K562 (cell line): Measurements from ENCODE around the gene JPH4. TPM values are rescaled to one million over a fixed set of nuclear protein-coding genes. Genes with fewer than 3 reads are reported as not detected.

Source experiments
- ATAC-seq: fragments of 200-7000 bp; cut with Tn5 transposase; 3 replicates; pipeline ENCODE4 v1.9.1; 2020; ENCODE audit warnings: moderate library complexity
- BruUV-seq: library from RNA; stranded (reverse); fragments of 400-500 nt; replicated peaks from 2 replicates; lab custom pipeline; 2021; lab: Mats Ljungman, UMichigan
- CTCF ChIA-PET: fragments of 300-600 bp; formaldehyde crosslinking; extraction: SDS; loops from one replicate; lab custom pipeline; 2021; ENCODE audit warnings: low intra/inter-chr PET ratio; lab: Yijun Ruan, JAX
- POLR2A ChIA-PET: fragments of 300-600, 350-650 bp; sonication (Branson Sonifier 250); formaldehyde crosslinking; extraction: SDS; loops from one replicate; lab custom pipeline; 2021; ENCODE audit warnings: antibody characterized with exemption, inconsistent platforms; lab: Yijun Ruan, JAX
- DNase-seq, 4 experiments: peaks; one replicate each; pipeline versions ENCODE4 v3.0.0 to v3.0.0-alpha.2; 2011 to 2018; ENCODE audit warnings: low spot score in 3 of 4, mixed read lengths in 3 of 4; ENCODE audit errors: extremely low read depth in 1 of 4
- FAIRE-seq: peaks from 2 replicates; lab custom pipeline; 2011; peaks lifted over from hg19 to GRCh38; lab: Jason Lieb, UNC
- H2AFZ ChIP-seq: 2 replicates; pipeline ENCODE4 v1.6.0; 2011; ENCODE audit warnings: low read depth, low read length, control low read depth, inconsistent platforms
- H3K27ac ChIP-seq: fragments of 200-600 bp; 3 replicates; pipeline ENCODE4 v1.8.0; 2011; ENCODE audit warnings: low read depth, mild to moderate bottlenecking, control low read depth, inconsistent platforms, low read length, moderate library complexity, mixed read lengths; ENCODE audit errors: extremely low read depth
- H3K27me3 ChIP-seq, 2 experiments: fragments of 300-600 bp in 1 of 2; 2 replicates in 1 of 2; 3 replicates in 1 of 2; pipeline versions ENCODE4 v1.6.0 to v1.8.0; 2011; ENCODE audit warnings: inconsistent platforms in 2 of 2, low read length in 2 of 2, mild to moderate bottlenecking in 1 of 2, mixed read lengths in 1 of 2, moderate library complexity in 1 of 2; ENCODE audit not compliant: control insufficient read depth in 2 of 2, insufficient read depth in 2 of 2
- H3K36me3 ChIP-seq: fragments of 300-600 bp; 3 replicates; pipeline ENCODE4 v1.8.0; 2011; ENCODE audit warnings: mild to moderate bottlenecking, low read length, inconsistent platforms; ENCODE audit not compliant: control insufficient read depth, insufficient read depth
- H3K4me1 ChIP-seq, 2 experiments: fragments of 200-600 bp in 1 of 2; replicated peaks in 1 of 2; 2 replicates in 1 of 2; 3 replicates in 1 of 2; pipeline versions ENCODE4 v1.5.1 to v1.8.0; 2011; ENCODE audit warnings: inconsistent platforms in 2 of 2, low read length in 2 of 2, mild to moderate bottlenecking in 1 of 2, mixed read lengths in 1 of 2, moderate library complexity in 1 of 2; ENCODE audit not compliant: control insufficient read depth in 2 of 2, insufficient read depth in 2 of 2
- H3K4me2 ChIP-seq: 2 replicates; pipeline ENCODE4 v1.6.1; 2011; ENCODE audit warnings: low read length, control low read depth, inconsistent platforms, mixed read lengths; ENCODE audit not compliant: insufficient read depth
- H3K4me3 ChIP-seq: fragments of 200-600 bp; sonication (generic), shearing (Covaris generic); 2 replicates; pipeline ENCODE4 v1.5.1; 2016; ENCODE audit warnings: control low read depth, inconsistent platforms
- H3K79me2 ChIP-seq: fragments of 200-600 bp; 3 replicates; pipeline ENCODE4 v1.8.0; 2011; ENCODE audit warnings: low read length, inconsistent platforms; ENCODE audit not compliant: control insufficient read depth, insufficient read depth
- H3K9ac ChIP-seq, 2 experiments: 2 replicates each; pipeline versions ENCODE4 v1.6.0 to v1.6.1; 2011; ENCODE audit warnings: low read depth in 2 of 2, low read length in 2 of 2, control low read depth in 1 of 2, inconsistent platforms in 1 of 2, mild to moderate bottlenecking in 1 of 2, mixed read lengths in 1 of 2; ENCODE audit not compliant: insufficient read depth in 1 of 2
- H3K9me1 ChIP-seq: one replicate; pipeline ENCODE4 v1.6.0; 2011; ENCODE audit warnings: inconsistent platforms, mild to moderate bottlenecking, low read length, moderate library complexity; ENCODE audit not compliant: control insufficient read depth, insufficient read depth
- H3K9me3 ChIP-seq: replicated peaks from 2 replicates; pipeline ENCODE4 v1.5.1; 2011; ENCODE audit warnings: low read depth, low read length, inconsistent platforms; ENCODE audit not compliant: control insufficient read depth, insufficient read depth
- H4K20me1 ChIP-seq: replicated peaks from 2 replicates; pipeline ENCODE4 v1.6.1; 2011; ENCODE audit warnings: low read length, inconsistent platforms, mixed read lengths; ENCODE audit not compliant: control insufficient read depth, insufficient read depth
- ARID2 ChIP-seq: fragments of 450-650 bp; IDR thresholded peaks from 2 replicates; pipeline ENCODE4 v1.6.1; 2017; ENCODE audit warnings: antibody characterized with exemption, mild to moderate bottlenecking
- BRF1 ChIP-seq: IDR thresholded peaks from 3 replicates; pipeline ENCODE4 v1.6.1; 2011; ENCODE audit warnings: borderline replicate concordance, mild to moderate bottlenecking; ENCODE audit not compliant: insufficient read length; ENCODE audit errors: extremely low read depth
- FOXM1 ChIP-seq, 2 experiments: fragments of 450-650 bp in 1 of 2; sonication (generic) in 1 of 2; formaldehyde crosslinking in 1 of 2; IDR thresholded peaks; 2 replicates each; pipeline versions ENCODE4 v1.6.1 to v1.9.0; 2017 to 2022; ENCODE audit warnings: low read depth in 2 of 2, mild to moderate bottlenecking in 2 of 2, missing genetic modification reagents in 1 of 2, moderate library complexity in 1 of 2
- KAT7 ChIP-seq: sonication (generic); formaldehyde crosslinking; IDR thresholded peaks from 2 replicates; pipeline ENCODE4 v1.8.0; 2022; ENCODE audit warnings: missing genetic modification reagents, mild to moderate bottlenecking, borderline replicate concordance
- KDM4B ChIP-seq, 2 experiments: fragments of 450-650 bp in 1 of 2; sonication (generic) in 1 of 2; IDR thresholded peaks; 2 replicates each; pipeline ENCODE4 v1.6.1; 2016 to 2017; ENCODE audit warnings: borderline replicate concordance in 2 of 2, antibody characterized with exemption in 1 of 2, low read depth in 1 of 2, mild to moderate bottlenecking in 1 of 2
- MTA3 ChIP-seq: fragments of 450-650 bp; formaldehyde crosslinking; IDR thresholded peaks from 2 replicates; pipeline ENCODE4 v1.6.1; 2017; ENCODE audit warnings: mild to moderate bottlenecking, borderline replicate concordance
- MYC ChIP-seq, 2 experiments: fragments of 250-450 bp in 1 of 2; sonication (Bioruptor Pico) in 1 of 2; IDR thresholded peaks; 2 replicates each; pipeline versions ENCODE4 v1.5.1 to v1.6.1; 2012 to 2021; ENCODE audit warnings: low read depth in 2 of 2, borderline replicate concordance in 1 of 2, improper control_type of control experiment in 1 of 2, low read length in 1 of 2, mild to moderate bottlenecking in 1 of 2, moderate library complexity in 1 of 2
- PTBP1 ChIP-seq: fragments of 200-400 bp; formaldehyde crosslinking; IDR thresholded peaks from 2 replicates; pipeline ENCODE4 v1.6.1; 2017; ENCODE audit warnings: low read depth, low read length
- PURB ChIP-seq: sonication (generic); formaldehyde crosslinking; IDR thresholded peaks from 2 replicates; pipeline ENCODE4 v1.9.0; 2021; ENCODE audit warnings: low read depth, mild to moderate bottlenecking, missing genetic modification reagents
- RB1 ChIP-seq: fragments of 450-650 bp; IDR thresholded peaks from 2 replicates; pipeline ENCODE4 v1.6.1; 2017; ENCODE audit warnings: low read depth, mild to moderate bottlenecking
- SPI1 ChIP-seq: IDR thresholded peaks from 2 replicates; pipeline ENCODE4 v1.6.1; 2011; ENCODE audit warnings: low read depth, low read length, control low read depth, borderline replicate concordance
- TAF7 ChIP-seq: fragments of 450-650 bp; IDR thresholded peaks from 2 replicates; pipeline ENCODE4 v1.6.1; 2016; ENCODE audit warnings: missing genetic modification characterization, missing compliant biosample characterization
- ZC3H11A ChIP-seq: IDR thresholded peaks from 2 replicates; pipeline ENCODE4 v1.6.1; 2012; ENCODE audit warnings: low read depth, low read length, improper control_type of control experiment
- ZFP1 ChIP-seq: fragments of 450-650 bp; formaldehyde crosslinking; IDR thresholded peaks from 2 replicates; pipeline ENCODE4 v1.4.0; 2020; ENCODE audit warnings: mild to moderate bottlenecking, mixed read lengths
- ZNF197 ChIP-seq: fragments of 200-800 bp; sonication (Bioruptor generic); IDR thresholded peaks from 2 replicates; pipeline ENCODE4 v1.6.1; 2016; ENCODE audit warnings: low read depth, missing genetic modification characterization, missing compliant biosample characterization
- ZNF253 ChIP-seq: fragments of 250-450 bp; sonication (Bioruptor Pico); conservative IDR thresholded peaks from 2 replicates; pipeline ENCODE4 v1.6.1; 2021; ENCODE audit warnings: mild to moderate bottlenecking
- ZNF282 ChIP-seq: sonication (generic); formaldehyde crosslinking; IDR thresholded peaks from 2 replicates; pipeline ENCODE4 v1.8.1; 2023; ENCODE audit warnings: missing genetic modification reagents
- ZNF584 ChIP-seq: fragments of 200-800 bp; sonication (Bioruptor generic); IDR thresholded peaks from 2 replicates; pipeline ENCODE4 v1.6.1; 2016; ENCODE audit warnings: low read depth, mild to moderate bottlenecking, missing genetic modification characterization, missing compliant biosample characterization
- ZNF77 ChIP-seq: fragments of 250-450 bp; sonication (Bioruptor Pico); IDR thresholded peaks from 2 replicates; pipeline ENCODE4 v1.5.0; 2020
- ZZZ3 ChIP-seq: fragments of 450-650 bp; IDR thresholded peaks from 2 replicates; pipeline ENCODE4 v1.6.1; 2016; ENCODE audit warnings: antibody characterized with exemption, mild to moderate bottlenecking, moderate library complexity
- WGBS: fragments of 100-300 bp; shearing (Covaris generic); methylation state at CpG from one replicate; pipeline ENCODE4 v1.1.6; 2016; ENCODE audit warnings: low coverage, mixed read lengths; ENCODE audit not compliant: insufficient coverage; ENCODE audit errors: missing lambda C conversion rate; 5-methylcytosine and 5-hydroxymethylcytosine counted together
- in situ Hi-C: fragments of 300-500 bp; cut with MboI; formaldehyde crosslinking; loops from 4 replicates; pipeline ENCODE4 v1.15.0; 2018; ENCODE audit warnings: inconsistent platforms, mixed read lengths
- intact Hi-C: fragments of 100-400 bp; cut with micrococcal nuclease; formaldehyde crosslinking; loops from 2 replicates; pipeline ENCODE4 v1.14.2; 2022
- polyA plus RNA-seq, 8 experiments: library from polyadenylated mRNA; depleted of rRNA in 4 of 8; stranded (reverse) in 5 of 8; unstranded in 3 of 8; fragments of >200 nt; fragmentation: Nextera tagmentation in 2 of 8; fragmentation: Illumina TruSeq in 1 of 8; extraction: Ambion mirVana in 2 of 8; extraction: Trizol in 1 of 8; gene quantifications; 2 replicates each; pipeline versions ENCODE4 v1.2.1 to v1.2.3, GENCODE V29; 2011 to 2014; ENCODE audit warnings: inconsistent platforms in 1 of 8, missing spikeins in 1 of 8
- total RNA-seq, 7 experiments: library from RNA; depleted of rRNA in 6 of 7; stranded (reverse); fragments of >200 nt in 6 of 7; fragmentation: Illumina TruSeq in 2 of 7; extraction: Trizol in 2 of 7; gene quantifications; 2 replicates each; pipeline versions ENCODE4 v1.2.1 to v1.2.3, GENCODE V29; 2011 to 2021; ENCODE audit warnings: low replicate concordance in 1 of 7

JPH4 gene
- total and polyA plus RNA-seq, 9 of the 15 experiments (the other 6 are each of a cell fraction or from before 2014, with no cell fraction given): 0.04 to 0.13 (median 0.06) TPM; not detected in 5

DNA sequence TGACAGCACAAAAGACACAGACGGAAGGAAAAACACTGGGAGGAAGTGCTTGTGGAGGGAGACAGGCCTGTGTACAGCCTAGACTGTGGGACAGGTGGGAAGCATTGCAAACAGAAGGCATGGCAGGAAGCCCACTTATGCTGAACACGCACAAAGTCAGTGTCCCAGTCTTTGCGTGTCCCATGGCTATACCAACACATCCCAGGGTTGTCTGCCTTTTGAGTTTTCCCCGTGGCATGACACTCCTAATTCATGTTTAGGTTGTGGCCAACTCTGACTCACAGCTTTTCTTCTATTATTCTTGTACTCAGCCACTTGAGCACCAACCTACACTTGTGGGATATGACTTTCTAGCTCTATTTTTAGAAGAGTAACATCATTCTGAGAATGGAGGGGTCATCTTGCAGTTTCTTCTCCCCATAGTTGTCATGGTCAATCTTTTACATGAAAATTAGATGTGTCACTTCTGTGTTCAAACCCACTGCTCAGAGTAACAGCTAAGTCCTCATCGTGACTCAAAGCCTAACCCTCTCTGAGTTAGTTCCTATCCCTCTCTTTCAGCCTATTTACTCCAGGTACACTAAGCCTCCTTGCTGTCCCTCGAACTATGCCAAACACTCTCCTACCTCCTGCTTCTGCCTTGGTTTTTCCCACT, 27.5 kb upstream of the JPH4 start:
- WGBS: under 1% methylated on average over 6 of the region's 6 CpGs

DNA sequence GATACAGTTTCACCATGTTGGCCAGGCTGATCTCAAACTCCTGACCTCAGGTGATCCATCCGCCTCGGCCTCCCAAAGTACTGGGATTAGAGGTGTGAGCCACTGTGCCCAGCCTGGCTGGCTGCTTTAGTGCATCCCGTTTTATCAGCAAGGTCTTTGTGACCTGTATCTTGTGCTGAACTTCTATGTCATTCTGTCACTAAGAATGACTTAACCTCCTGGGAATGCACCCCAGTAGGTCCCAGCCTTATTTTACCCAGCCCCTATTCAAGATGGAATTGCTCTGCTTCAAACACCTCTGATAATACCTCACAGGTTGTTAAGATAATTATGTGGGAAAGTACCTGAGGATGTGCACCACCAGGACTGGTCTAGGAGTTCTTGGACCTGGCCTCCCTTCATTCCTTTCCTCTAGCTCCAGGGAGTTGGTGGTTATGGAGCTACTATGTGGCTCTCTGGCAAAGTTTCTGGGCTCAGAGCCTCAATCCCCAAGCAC, 26.1 kb upstream of the JPH4 start:
- FAIRE-seq: no peak
- 0% methylated on average over 1 of the region's 3 CpGs for WGBS
- no TSS peak for BruUV-seq

More for the DNA sequence above, 27.5 kb upstream of the JPH4 start:
- intact Hi-C loops: no loop called here
- ChIA-PET CTCF (no interaction called here), POLR2A (interaction anchor here (0.8 kb wide), 1 partner anchor 219 kb away, joined by 3 read pairs; no protein-coding TSS in a partner anchor)
- Histone ChIP-seq H3K9me3 (no peaks in the 10 kb centered on the region), H2AFZ (no peak overlapping the region), H3K9me1 (no peaks in the 10 kb centered on the region), H3K4me2 (no peak overlapping the region), H3K27ac (no peak overlapping the region), H3K4me1 (no peaks in the 10 kb centered on the region; a peak in 1 of 5 replicates), H3K4me3 (no peak overlapping the region), H3K36me3 (no peaks in the 10 kb centered on the region), H3K9ac (no peak overlapping the region), H3K27me3 (peaks cover 0 to 10% of the 10 kb centered on the region in 2 experiments; a peak in 1 of 5 replicates), H4K20me1 (no peaks in the 10 kb centered on the region), H3K79me2 (no peaks in the 10 kb centered on the region)
- DNase-seq: no peak
- ATAC-seq: no peak
- FAIRE-seq: no peak
- TF ChIP-seq PURB (CRISPR knock-in tag): no peak
- TF ChIP-seq PTBP1: no peak
- no peak for TF ChIP-seq ZNF77
- TF ChIP-seq ZNF197 (CRISPR knock-in tag): no peak
- TF ChIP-seq RB1: no peak
- no peak for TF ChIP-seq SPI1
- no peak for TF ChIP-seq MYC (IDR thresholded peaks at IDR 0.05; ENCODE audit: low read depth, low read length)
- no peak for TF ChIP-seq MYC (CRISPR knock-in tag; IDR thresholded peaks at IDR 0.05; ENCODE audit: borderline replicate concordance, low read depth)
- TF ChIP-seq BRF1: no peak
- TF ChIP-seq ZZZ3: no peak
- TF ChIP-seq KDM4B (IDR thresholded peaks at IDR 0.05; ENCODE audit: borderline replicate concordance in 2 of 2, low read depth in 1 of 2): no peak
- TF ChIP-seq, all 486 proteins: peak for 0
- no TSS peak for BruUV-seq
- in situ Hi-C loops: no loop called here

More for the DNA sequence above, 26.1 kb upstream of the JPH4 start:
- ChIA-PET CTCF (no interaction called here), POLR2A (no interaction called here)
- H3K4me1 ChIP-seq: no peaks in the 10 kb centered on the region; a peak in 1 of 5 replicates
- H3K27ac ChIP-seq: no peak overlapping the region
- no peak overlapping the region for H3K4me3 ChIP-seq
- no peaks in the 10 kb centered on the region for H3K79me2 ChIP-seq
- intact Hi-C loops (no loop called here), in situ Hi-C loops (no loop called here)
- H3K9me3 ChIP-seq: no peaks in the 10 kb centered on the region
- H3K27me3 ChIP-seq: peaks cover 0 to 15% of the 10 kb centered on the region in 2 experiments; a peak in 2 of 5 replicates
- DNase-seq (no peak), ATAC-seq (no peak)
- no peak overlapping the region for H2AFZ ChIP-seq
- no peaks in the 10 kb centered on the region for H3K9me1 ChIP-seq
- no peaks in the 10 kb centered on the region for H3K36me3 ChIP-seq
- H3K9ac ChIP-seq: no peak overlapping the region
- no peak overlapping the region for H3K4me2 ChIP-seq
- TF ChIP-seq KAT7: no peak
- TF ChIP-seq ZNF584 (CRISPR knock-in tag): no peak
- TF ChIP-seq FOXM1 (IDR thresholded peaks at IDR 0.05; ENCODE audit: low read depth): no peak
- no peak for TF ChIP-seq FOXM1 (CRISPR knock-in tag; IDR thresholded peaks at IDR 0.05; ENCODE audit: low read depth)
- no peak for TF ChIP-seq ZNF282 (CRISPR knock-in tag)
- TF ChIP-seq ZC3H11A: no peak
- no peak for TF ChIP-seq ARID2
- no peak for TF ChIP-seq ZNF253
- no peak for TF ChIP-seq ZFP1 (CRISPR knock-in tag)
- TF ChIP-seq MTA3: no peak
- TF ChIP-seq TAF7 (tag): no peak
- H4K20me1 ChIP-seq: no peaks in the 10 kb centered on the region
